Mammary epithelial cell (primary cell): Measurements from ENCODE around the gene NHERF2.

Experiments used
- CTCF ChIP-seq, 2 donors: IDR thresholded peaks in 1 of 2; conservative IDR thresholded peaks in 1 of 2; 2 replicates each; pipeline ENCODE4 v1.5.1; 2011 to 2012; ENCODE audit warnings: inconsistent platforms in 2 of 2, low read length in 2 of 2, mild to moderate bottlenecking in 2 of 2, control low read depth in 1 of 2, low read depth in 1 of 2; ENCODE audit not compliant: insufficient read depth in 1 of 2; ENCODE audit errors: extremely low read depth in 1 of 2
- EZH2 ChIP-seq: IDR thresholded peaks from 2 replicates; pipeline ENCODE4 v1.6.1; 2012; ENCODE audit warnings: low read length, inconsistent platforms, borderline replicate concordance

GRCh38 chr16:2008009-2008526 lies 18.6 kb upstream of the NHERF2 start:
- TF ChIP-seq CTCF (conservative IDR thresholded peaks at IDR 0.05 in 1 of 2, IDR thresholded peaks at IDR 0.05 in 1 of 2; ENCODE audit: extremely low read depth in 1 of 2, insufficient read depth in 1 of 2, low read depth in 1 of 2, low read length in 2 of 2) = no peak
- TF ChIP-seq EZH2 = no peak
